Stimulated activated CD4-positive, alpha-beta T cell treated with anti-CD3 and anti-CD28 coated beads, Interleukin-12 subunit alpha, Interleukin-12 subunit beta, amount 100 ng/mL, for 4 hours (primary cell): ENCODE data around the gene PHACTR1.
A peak's percentile ranks its signal among the peaks of the same experiment; 100 is the strongest.
"Not testable (repeated sequence)": the region's sequence is repeated elsewhere in the genome, so short reads cannot be mapped to it uniquely, and the experiment has no call there.

ENCODE experiments used
- DNase-seq: peaks from one replicate; pipeline ENCODE4 v3.0.0-alpha.2; 2020

Gene PHACTR1

DNA sequence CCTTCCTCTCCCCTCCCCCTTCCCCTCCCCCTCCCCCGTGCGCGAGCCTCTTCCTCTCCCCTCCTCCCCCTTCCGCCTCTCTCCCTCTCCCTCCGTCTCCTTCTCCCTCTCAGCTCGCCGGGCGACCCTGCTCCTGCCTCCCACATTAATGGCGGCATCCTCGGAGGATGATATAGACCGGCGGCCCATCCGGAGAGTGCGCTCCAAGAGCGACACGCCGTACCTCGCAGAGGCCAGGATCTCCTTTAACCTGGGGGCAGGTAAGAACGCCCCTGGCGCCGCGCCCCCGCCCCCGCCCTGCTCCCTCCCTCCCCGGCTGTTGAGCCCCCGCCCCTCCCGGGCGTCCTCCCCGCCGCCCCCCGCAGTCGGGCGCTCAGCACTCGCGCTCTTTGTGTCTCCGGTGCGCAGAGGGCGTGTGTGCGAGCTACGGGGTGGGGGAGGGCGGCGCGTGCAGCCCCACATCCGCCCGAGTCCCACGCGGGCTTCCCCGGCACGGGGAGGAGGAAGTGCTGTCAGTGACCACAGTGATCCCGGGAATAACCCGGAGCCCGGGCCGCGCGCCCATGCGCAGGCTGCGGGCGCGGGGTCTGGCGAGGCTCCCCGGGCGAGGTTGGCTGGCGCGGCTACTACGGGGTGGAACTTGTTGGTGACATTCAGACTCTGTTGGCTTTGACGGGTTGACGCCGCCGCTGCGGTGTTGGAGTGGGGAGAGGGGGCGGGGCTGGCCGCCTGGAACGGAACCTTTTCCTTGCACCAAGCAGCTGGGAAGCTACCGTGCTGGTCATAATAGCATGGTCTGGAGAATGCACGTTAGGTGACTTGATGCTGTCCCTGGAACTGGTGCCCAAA lies 33.2 kb downstream of the PHACTR1 start:
- no peak for DNase-seq

DNA sequence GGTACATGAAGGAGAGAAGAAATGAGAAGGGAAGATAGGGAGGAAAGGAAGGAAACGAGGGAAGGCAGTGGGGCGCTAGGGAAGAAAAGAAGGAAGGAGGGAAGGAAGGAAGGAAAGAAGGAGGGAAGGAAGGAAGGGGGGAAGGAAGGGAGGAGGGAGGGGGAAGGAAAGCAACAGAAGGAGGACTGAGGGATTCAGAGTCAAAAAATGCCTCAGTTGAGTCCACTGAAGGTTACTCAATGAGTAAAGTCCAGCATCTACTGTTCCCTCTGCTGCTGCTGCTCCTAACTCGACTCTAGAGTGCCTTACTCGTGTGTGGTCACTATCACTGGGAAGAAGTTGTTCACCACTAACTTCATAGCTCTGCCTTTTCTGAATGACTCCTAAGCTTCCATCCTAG lies 33.8 kb downstream of the PHACTR1 start:
- DNase-seq = no peak

DNA sequence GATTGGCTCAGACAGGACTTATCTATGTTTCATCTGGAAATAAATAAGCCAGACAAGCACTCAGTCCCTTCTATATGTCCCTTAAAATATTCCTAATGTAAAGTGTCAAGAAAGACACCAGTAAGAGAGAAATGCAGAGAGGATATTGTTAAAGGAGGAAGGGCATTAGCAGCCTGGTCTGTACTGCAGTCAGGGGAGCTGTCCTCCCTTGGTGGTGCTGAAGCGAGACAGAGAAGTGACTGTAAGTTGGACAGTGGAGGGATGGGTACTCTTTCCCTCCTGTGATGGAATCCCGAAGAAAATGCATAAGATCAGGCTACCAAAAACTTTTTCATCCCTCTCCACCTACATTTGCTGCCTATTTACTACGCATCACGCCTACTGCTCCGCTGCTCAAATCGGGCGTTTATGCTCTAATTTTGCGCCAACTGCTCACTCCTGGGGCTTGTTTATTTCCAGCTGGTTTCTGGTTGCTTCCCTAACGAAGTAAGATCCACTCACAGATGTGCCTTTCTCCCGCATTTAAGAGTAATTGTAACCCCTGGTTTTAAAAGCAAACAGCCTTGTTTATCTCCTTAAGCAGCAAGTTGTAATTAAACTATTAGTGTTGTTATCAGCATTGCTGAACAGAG lies 35.2 kb downstream of the PHACTR1 start:
- DNase-seq = peak; percentile 18

DNA sequence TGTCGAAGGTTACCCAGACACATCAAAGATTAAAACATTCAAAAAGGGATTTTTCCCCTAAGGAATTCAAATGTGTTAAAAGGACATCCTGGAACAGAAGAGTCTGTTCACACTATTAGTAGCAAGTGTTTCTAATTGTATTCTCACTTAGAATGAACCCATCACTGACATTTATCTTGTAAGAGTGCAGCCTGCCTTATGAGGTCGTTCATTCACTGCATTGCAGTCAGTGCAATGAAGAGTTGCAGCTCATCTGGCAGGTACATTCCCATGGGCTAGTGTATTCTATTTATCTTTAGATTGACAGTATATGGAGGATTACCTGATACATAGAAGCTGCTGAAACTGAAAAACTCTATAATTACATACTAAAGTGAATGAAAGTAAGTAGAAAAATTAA lies 36.5 kb downstream of the PHACTR1 start:
- no peak for DNase-seq

DNA sequence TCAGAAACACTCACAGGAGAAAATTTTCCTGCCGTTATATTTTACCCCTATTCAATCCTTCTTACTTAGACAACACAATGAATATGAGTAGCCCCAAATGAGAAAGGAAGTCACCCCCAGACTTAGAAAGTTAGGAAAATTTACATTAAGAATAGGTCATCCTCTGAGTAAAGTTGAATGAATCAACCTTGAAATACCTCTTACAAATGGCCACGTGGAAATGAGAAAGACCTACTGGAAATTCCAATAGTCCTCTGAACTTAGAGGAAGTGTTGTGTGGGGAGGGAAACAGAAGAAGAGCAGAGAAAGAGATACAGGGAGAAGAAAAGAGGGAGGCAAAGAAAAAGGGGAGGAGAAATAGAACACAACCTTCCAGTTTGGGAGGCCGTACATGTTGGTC lies 43.7 kb downstream of the PHACTR1 start:
- no peak for DNase-seq

DNA sequence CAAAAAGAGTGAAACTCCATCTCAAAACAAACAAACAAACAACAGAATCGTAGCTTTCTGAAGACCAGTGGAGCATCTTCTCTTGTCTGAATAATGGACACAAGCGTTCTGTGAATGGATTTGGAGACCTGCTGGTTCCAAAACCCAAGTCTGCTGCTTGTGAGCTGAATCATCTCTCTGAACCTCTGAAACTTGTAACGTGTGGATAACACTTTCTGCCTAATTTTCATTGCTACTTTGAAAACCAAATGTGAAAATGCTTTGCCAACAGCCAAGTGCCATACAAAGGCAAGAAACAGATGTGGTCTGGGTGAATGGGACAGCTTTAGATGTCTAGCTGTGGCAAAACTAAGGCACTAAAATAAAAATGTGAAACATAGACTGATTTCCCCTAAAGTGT lies 44.3 kb downstream of the PHACTR1 start:
- DNase-seq = no peak

DNA sequence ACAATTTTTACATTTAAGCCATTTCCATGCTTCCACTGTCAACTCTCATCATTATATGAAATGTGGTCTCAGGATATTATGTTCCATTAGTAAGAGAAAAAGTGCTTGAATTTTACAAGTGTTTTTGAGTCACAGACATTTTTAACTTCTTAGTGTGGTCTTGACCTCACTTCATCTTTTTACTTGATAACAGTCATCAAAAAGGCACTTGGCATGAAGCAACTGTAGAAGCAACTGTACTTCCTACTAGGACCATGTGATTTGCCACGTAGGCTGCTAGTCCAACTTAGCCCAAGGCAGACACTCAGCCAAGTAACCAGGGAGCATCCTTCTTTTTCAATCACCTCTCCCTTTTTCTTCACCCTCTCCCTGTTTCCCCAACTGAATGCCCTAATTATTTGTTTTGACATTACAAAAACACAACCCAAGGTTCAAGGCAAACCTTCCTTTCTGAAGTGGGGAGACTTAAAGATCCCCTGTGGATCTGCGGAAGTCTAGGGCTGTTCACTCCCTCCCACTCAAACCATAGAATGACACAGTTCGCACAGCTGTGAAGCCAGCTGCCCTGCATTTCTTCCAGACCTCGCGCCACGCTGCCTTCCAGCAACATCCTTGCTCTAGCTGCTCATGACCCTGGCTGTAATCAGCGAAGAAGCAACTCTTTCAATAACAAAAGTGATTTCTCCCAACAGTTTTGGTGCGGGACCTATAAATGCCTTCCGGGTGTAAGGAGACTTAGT lies 45.0 kb downstream of the PHACTR1 start:
- no peak for DNase-seq

DNA sequence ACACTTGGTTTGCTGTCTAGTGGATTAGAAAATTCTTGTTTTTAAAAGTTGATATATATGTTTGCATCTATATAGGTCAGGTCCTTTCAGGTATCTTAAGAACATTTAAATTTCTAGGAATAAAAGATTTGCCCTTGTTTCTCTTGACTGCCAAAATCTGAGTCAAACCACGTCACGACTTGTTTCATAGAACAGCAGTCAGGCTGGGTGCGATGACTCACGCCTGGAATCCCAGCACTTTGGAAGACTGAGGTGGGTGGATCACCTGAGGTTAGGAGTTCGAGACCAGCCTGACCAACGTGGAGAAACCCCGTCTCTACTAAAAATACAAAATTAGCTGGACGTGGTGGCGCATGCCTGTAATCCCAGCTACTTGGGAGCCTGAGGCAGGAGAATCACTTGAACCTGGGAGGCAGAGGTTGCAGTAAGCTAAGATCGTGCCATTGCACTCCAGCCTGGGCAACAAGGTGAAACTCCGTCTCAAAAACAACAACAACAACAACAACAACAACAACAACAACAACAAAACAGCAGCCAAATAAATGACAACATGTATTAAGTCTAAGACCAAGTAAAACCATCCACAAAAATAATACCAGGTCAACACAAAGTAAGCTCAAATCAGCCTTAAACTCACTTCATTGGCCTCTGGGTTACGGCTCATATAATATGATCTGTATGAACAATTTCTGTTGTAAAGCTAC lies 46.3 kb downstream of the PHACTR1 start:
- DNase-seq = not testable (repeated sequence)

DNA sequence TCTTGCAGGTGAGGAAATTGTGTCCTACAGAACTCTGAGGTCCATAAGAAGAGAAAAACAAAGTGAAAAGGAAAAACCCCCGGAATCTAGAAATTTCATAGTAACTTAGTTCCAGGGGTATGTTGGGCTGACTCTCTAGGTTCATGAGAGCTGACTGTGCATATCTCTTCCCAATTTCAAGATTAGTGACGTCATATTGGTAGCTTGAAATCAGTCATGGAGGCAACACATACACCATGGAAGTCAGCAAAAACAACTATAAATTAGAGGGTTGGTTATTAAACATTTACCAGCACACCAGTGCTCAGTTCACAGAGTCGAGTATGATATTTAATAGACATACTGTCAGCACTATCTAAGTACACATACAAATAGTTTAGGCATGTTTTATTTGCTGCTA lies 49.8 kb downstream of the PHACTR1 start:
- no peak for DNase-seq

DNA sequence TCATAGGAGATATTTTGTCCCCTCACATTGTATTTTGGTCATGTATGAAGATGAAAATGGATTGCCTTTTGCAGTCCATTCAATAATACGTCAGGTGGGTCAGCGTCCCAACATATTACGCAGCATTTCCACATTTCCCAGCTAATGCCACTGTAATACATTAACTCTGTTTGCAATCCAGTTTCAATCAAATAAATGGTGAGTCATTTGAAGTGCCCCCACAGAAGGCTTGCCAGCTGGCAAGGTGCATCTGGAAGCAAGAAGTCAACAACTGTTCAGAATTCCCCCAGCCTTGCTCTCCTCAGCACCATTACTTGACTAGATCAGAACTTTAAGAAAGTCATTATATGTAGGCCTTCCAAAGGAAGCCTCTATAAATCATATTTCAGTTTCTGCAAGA lies 50.4 kb downstream of the PHACTR1 start:
- DNase-seq = no peak

DNA sequence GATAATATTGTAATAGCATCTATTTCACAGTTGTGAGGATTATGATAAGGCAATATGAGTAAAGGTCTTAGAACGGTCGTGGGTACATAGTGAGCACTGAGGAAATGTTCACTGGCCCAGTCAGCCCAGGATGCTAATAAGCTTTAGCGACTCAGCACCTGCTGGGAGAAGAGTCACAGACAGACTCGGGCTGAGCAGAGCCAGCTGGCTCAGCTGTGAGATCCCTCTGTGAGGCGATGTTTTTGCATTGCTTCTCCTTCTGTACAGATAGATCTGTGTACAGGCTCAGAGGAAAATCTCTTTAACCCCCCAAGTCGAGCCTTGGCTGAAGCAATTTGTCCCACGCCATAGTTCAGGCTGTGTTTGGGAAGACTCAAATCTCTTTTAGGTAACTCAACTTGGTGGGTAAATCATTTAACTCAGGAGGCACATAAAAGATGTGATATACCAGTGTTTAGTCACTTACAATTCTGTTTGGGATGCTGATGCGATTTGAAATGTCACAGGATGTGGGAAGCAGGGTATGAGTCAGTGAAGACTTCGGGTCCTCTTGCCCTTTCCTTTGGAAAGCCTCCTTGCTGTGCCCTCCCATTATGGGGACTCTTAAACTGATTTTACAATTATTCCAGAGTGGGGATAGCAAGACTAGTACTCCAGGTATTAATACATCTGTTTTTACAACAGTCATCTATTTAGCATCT lies 53.1 kb downstream of the PHACTR1 start:
- no peak for DNase-seq

DNA sequence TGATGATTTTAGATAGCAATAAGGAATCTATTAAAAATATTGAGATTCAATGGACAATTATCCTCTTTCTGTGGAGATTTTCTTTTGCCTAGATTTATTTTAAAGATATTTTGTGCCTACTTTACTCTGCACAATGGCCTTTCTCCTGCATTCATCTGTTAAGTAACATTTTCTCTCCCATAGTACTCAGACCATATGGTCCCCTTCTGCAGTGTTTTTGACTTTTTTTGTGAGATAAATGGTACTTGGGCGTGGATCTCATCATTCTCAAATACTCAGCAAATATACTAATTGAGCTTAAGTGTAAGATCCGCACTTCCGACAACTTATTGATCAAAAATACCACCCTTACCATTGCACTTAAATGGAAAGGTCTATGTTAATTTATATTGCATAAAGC lies 55.8 kb downstream of the PHACTR1 start:
- DNase-seq = no peak

DNA sequence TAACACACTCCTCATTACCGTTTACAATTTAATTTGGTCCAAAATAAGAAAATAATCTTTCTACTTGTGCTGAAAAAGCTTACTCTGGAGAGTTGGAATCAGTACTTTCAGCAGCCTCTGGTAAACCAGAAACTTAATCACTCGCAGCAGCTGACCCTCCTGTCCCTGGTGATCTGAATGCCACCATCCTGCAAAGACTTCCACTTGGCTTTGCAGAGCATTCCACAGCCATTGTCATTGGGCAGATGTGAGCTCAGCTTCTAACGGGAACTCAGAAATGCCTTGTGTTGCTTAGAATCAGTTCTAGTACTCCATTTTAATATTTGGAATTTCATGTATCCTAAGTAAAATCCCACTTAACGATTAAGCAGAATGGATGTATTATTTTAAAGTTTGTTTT lies 59.7 kb downstream of the PHACTR1 start:
- DNase-seq = no peak

DNA sequence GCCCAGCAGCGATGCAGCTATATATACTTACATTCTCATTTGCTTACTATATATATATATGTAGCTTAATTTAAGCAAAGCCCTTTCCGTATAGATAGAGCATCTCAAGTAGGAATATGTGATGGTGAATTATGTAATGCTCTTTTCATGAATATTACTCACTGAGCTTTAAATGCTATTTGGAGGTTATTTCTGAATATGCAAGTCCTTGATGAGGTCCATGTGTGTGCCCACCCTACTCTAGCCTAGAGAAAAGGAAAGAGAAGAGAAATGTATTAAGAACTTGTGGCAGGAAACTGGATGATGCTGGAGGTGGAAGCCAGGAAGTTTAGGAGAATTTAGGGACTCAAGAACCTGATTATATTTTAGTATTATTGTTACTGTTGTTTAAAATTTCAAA lies 63.2 kb downstream of the PHACTR1 start:
- no peak for DNase-seq

DNA sequence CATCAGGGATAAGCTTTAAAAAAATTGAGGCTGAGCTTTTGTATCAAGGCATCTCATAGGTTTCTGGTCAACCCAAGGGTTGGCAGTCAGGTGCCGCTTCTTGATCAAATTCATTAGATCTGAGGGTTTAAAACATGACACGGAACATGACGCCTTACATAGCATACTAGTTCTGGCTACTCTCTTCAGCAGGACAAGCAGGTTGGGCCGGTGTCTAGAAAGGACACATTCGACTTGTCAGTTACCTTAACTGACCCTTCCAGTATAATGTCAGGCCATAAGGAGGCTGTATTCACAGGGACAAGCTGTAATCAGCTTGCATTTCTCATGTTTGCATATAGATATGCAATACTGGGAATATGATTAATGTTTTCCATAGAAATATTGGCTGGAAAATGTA lies 65.6 kb downstream of the PHACTR1 start:
- DNase-seq = no peak

DNA sequence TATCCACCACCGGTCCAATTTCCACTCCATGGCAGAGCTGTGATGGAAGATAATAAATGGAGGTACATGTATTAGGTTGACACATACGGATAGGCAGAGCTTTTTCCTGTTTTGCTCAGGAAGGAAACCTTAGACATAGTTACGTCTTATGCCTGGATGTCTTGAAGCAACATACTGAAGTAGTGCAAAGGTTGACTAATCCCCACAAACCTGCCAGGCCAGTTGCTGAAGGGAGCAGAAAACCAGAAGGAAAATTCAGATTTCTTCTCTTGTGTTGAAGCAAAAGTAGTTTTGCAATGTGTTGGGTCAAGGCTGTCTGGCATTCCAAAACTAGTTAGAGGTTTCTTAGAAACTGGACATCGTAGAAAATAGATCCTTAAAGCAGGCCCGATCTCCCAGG lies 68.7 kb downstream of the PHACTR1 start:
- DNase-seq = no peak

DNA sequence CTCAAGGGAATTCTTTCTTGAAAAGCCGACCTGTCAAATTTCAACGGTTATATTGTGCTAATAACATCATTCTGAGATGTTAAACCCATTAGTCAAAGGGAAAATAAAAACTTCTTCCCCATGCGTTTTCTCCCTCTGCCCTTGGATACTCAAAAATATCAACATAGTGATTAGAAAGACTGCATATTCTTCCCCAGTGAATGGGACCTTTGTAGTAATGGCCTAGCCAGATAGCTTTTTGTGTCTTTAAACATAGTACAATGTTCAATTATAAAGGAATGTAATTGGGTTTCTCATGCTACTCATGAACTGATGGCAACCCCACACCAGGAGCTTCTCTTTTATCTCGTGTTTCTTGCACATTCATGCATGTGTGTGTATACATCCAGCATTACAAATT lies 69.4 kb downstream of the PHACTR1 start:
- DNase-seq = no peak

DNA sequence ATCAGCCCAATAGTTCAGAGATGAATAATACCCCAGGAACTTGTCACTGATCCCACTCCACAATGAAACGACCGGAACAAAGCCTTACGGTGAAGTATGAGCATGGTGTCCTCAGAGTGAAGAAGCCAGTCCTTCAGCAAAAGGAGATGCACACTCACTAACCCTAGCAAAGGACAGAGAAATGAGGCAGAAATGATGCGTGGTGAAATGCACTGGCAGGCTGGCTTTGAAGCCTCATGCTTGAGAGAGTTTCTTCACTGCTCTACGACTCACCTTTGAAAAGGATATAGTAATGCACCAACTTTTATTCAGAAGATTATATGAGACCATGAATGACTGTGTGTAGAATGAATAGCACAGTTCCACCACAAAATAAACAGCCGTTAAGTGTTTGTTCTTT lies 74.8 kb downstream of the PHACTR1 start:
- no peak for DNase-seq

DNA sequence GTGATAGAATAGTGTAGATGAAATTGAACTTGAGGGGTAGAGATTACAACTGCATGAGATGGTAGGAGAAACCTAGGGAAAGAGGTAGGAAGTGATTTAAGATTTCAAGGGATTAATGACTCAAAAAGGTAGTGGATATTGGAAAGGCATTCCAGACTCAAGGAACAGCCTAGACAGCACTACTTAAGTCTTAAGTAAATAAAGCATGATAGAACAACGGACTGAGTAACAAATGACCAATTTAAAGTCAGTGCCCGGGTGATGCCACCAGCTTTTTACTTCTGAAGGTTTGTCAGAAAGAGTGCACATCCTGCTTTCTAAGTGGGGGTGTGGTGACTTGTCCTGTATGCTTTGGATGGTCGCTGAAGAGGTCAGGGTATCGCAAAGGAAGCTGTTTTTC lies 81.8 kb downstream of the PHACTR1 start:
- no peak for DNase-seq

DNA sequence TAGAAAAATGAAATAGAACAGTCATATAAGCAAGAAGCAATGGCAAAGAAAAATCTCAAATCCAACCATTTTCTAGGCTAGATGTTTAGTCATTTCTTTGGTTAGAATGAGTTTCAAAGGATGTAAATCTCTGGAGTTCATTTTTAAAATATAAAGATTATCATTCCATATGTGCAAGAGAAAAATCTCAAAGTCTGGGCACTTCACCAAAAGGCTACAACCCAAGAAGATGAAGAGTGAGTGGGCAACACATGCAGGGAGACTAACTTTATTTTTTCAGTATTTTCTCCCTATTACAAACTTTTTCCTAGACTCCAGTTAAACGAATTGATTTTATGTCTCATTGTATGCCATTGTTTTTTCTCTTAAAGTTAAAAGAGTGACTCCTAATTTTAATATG lies 83.6 kb downstream of the PHACTR1 start:
- DNase-seq = no peak

DNA sequence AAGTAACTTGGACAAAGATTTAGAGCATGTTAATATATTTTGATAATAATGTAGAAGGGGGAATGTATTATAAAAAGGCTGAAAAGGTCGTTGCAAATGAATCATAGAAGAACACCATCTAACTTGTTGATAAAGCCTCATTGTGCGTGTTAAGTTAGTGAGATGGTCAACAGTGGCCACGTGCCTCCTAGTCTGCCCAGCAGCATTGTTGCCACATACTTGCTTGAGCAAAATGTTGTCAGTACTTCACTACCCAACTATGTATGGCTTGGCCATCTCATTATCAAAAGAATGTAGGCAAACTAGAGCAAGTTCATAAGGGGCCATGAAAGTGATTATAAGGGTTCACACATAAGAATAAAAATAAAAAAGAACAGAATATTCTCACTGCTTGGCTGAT lies 84.6 kb downstream of the PHACTR1 start:
- DNase-seq = no peak

DNA sequence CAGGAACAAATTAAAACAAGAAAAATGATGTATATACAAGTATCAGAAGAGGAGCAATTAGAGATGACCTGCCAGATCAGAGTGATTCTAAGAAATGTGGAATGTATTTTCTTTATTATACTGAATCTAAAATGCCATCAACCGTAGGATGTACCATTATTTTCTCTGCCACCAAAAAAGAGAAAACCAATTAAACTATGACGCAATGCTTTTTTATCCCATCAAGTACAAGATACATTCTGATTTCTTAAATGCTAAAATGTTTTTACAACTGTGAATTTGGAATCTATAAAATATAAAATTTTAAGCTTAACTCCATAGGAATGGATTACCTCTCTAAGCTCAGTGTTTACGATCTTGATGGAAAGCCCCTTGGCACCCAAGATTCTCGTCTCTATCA lies 85.9 kb downstream of the PHACTR1 start:
- DNase-seq = no peak

DNA sequence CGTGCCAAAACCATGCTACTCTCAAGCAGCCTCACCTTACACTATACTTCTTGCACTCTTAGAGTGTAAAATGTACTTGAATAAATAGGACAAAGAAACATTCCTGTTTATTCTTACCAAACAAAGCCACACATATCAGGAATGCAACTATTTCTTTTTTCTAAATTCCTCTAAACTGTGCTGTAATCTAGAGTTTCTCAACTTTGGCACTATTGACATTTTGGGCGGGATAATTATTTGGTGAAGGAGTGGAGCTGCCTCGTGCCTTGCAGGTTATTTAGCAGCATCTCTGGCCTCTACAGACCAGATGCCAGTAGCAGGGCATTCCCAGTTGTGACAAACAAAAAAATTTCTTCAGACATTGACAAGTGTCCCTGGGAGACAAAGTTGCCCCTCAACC lies 86.9 kb downstream of the PHACTR1 start:
- no peak for DNase-seq
